Stimulated activated CD4-positive, alpha-beta T cell treated with anti-CD3 and anti-CD28 coated beads, Interleukin-1b, Interleukin-23, amount 100 ng/mL, for 48 hours (primary cell): Measurements from ENCODE around the gene SCN1B.
"Not testable (repeated sequence)": the region's sequence is repeated elsewhere in the genome, so short reads cannot be mapped to it uniquely, and the experiment has no call there.

ENCODE experiments used
- DNase-seq: peaks from one replicate; pipeline ENCODE4 v3.0.0-alpha.2; 2020

SCN1B gene

GRCh38 chr19:35002037-35002535 lies 28.2 kb upstream of the SCN1B start:
- no peak for DNase-seq

- DNase-seq: no peak
Measured at GRCh38 chr19:35004517-35005255, 25.6 kb upstream of the SCN1B start.

- no peak for DNase-seq
Measured at GRCh38 chr19:35005256-35005977, 24.9 kb upstream of the SCN1B start.

GRCh38 chr19:35006007-35006341 lies 24.3 kb upstream of the SCN1B start:
- not testable (repeated sequence) for DNase-seq

GRCh38 chr19:35006342-35006998 lies 23.8 kb upstream of the SCN1B start:
- DNase-seq: no peak

GRCh38 chr19:35006999-35007365 lies 23.3 kb upstream of the SCN1B start:
- no peak for DNase-seq

- not testable (repeated sequence) for DNase-seq
Measured at GRCh38 chr19:35007427-35007826, 22.8 kb upstream of the SCN1B start.

- DNase-seq: no peak
Measured at GRCh38 chr19:35008891-35009341, 21.4 kb upstream of the SCN1B start.

GRCh38 chr19:35009424-35010415 lies 20.6 kb upstream of the SCN1B start:
- no peak for DNase-seq

GRCh38 chr19:35011091-35011689 lies 19.1 kb upstream of the SCN1B start:
- DNase-seq: no peak

GRCh38 chr19:35011737-35012682 lies 18.3 kb upstream of the SCN1B start:
- no peak for DNase-seq

- peak; percentile 79 for DNase-seq
Measured at GRCh38 chr19:35013041-35013819, 17.0 kb upstream of the SCN1B start.

- no peak for DNase-seq
Measured at GRCh38 chr19:35013820-35014754, 16.2 kb upstream of the SCN1B start.

GRCh38 chr19:35014774-35015173 lies 15.5 kb upstream of the SCN1B start:
- DNase-seq: not testable (repeated sequence)

- DNase-seq: no peak
Measured at GRCh38 chr19:35015270-35015953, 14.9 kb upstream of the SCN1B start.

- DNase-seq: no peak
Measured at GRCh38 chr19:35015954-35016351, 14.3 kb upstream of the SCN1B start.

GRCh38 chr19:35017507-35017906 lies 12.8 kb upstream of the SCN1B start:
- no peak for DNase-seq

GRCh38 chr19:35018379-35018778 lies 11.9 kb upstream of the SCN1B start:
- DNase-seq: no peak
